Right ventricle myocardium superior (tissue), 1 donor: ENCODE results near the gene CCDC61. TPM values are rescaled to one million over a fixed set of nuclear protein-coding genes. Genes with fewer than 3 reads are reported as not detected.

Experiments used
- ATAC-seq: fragments of 200-7000 bp; cut with Tn5 transposase; one replicate; pipeline ENCODE4 v1.9.1; 2020; ENCODE audit warnings: mild to moderate bottlenecking; ENCODE audit not compliant: poor library complexity
- DNase-seq: peaks from one replicate; pipeline ENCODE4 v3.0.0-alpha.2; 2020
- intact Hi-C: fragments of 100-400 bp; cut with DNase I; formaldehyde crosslinking; loops from one replicate; pipeline ENCODE4 v1.11.2; 2022
- total RNA-seq: library from RNA; stranded (reverse); fragmentation: NEBNext Ultra II Directional; extraction: Animal tissue kit (Norgen Biotek cat#: 25700); gene quantifications from one replicate; pipeline ENCODE4 v1.2.1, GENCODE V29; 2021
- donor health status: DM: no; HTN: yes; CAD: no; lungs with severe emphysema.

CCDC61 gene
- total RNA-seq, 1 donor from 2014 or later = 6.8 TPM

GRCh38 chr19:45972081-45972946 is 23.0 kb upstream of the CCDC61 start:
- peak; percentile 48 for ATAC-seq
- intact Hi-C loops = no loop called here
- no peak for DNase-seq

GRCh38 chr19:45972947-45973540 is 22.2 kb upstream of the CCDC61 start:
- DNase-seq (no peak), ATAC-seq (no peak)
- intact Hi-C loops = no loop called here

- ATAC-seq = peak; percentile 46
- peak; percentile 86 for DNase-seq
- intact Hi-C loops = no loop called here
Measured at GRCh38 chr19:45973553-45974338, 21.5 kb upstream of the CCDC61 start, which contains the start of gene NOVA2. Gene NOVA2 (minus strand): TSS chr19:45973865. CDS start chr19:45973351, 514 bp downstream.

- no peak for DNase-seq
- intact Hi-C loops = no loop called here
- ATAC-seq = no peak
Measured at GRCh38 chr19:45975306-45976070, 19.8 kb upstream of the CCDC61 start.

GRCh38 chr19:45976178-45976577 is 19.1 kb upstream of the CCDC61 start:
- no peak for DNase-seq
- intact Hi-C loops = no loop called here
- no peak for ATAC-seq

GRCh38 chr19:45978156-45978555 is 17.1 kb upstream of the CCDC61 start:
- intact Hi-C loops = no loop called here
- ATAC-seq = no peak

GRCh38 chr19:45981350-45981749 is 13.9 kb upstream of the CCDC61 start:
- DNase-seq (no peak), ATAC-seq (no peak)
- intact Hi-C loops = no loop called here

More at GRCh38 chr19:45978156-45978555, 17.1 kb upstream of the CCDC61 start:
- no peak for DNase-seq

- intact Hi-C loops = no loop called here
- ATAC-seq (no peak), DNase-seq (peak; percentile 20)
Measured at GRCh38 chr19:45985321-45985720, 9.9 kb upstream of the CCDC61 start.

- no peak for DNase-seq
- intact Hi-C loops = no loop called here
- ATAC-seq = no peak
Measured at GRCh38 chr19:45990113-45990728, 5.0 kb upstream of the CCDC61 start.

- ATAC-seq = peak; percentile 6
- intact Hi-C loops = no loop called here
- DNase-seq = no peak
Measured at GRCh38 chr19:45994456-45994997, 740 bp upstream of the CCDC61 start.

- DNase-seq (peak; percentile 1), ATAC-seq (no peak)
- intact Hi-C loops = loop anchor here (5.0 kb wide), 1 partner anchor 94 kb away; the partner anchor contains the start of gene MYPOP
Measured at GRCh38 chr19:45995715-45996385, 583 bp downstream of the CCDC61 start.

GRCh38 chr19:45996933-45997332 is 1.7 kb downstream of the CCDC61 start:
- ATAC-seq (no peak), DNase-seq (no peak)
- intact Hi-C loops = loop anchor here (5.0 kb wide), 1 partner anchor 95 kb away; the partner anchor contains the start of gene MYPOP

GRCh38 chr19:45998834-45999233 is 3.6 kb downstream of the CCDC61 start:
- DNase-seq (no peak), ATAC-seq (no peak)
- intact Hi-C loops = loop anchor here (5.0 kb wide), 1 partner anchor 97 kb away; the partner anchor contains the start of gene MYPOP

- intact Hi-C loops = loop anchor here (5.0 kb wide), 1 partner anchor 97 kb away; the partner anchor contains the start of gene MYPOP
- ATAC-seq = no peak
- peak; percentile 57 for DNase-seq
Measured at GRCh38 chr19:45999653-46000121, 4.4 kb downstream of the CCDC61 start.

- ATAC-seq (peak; percentile 63), DNase-seq (no peak)
- intact Hi-C loops = no loop called here
Measured at GRCh38 chr19:46000491-46001246, 5.4 kb downstream of the CCDC61 start.

- intact Hi-C loops = no loop called here
- DNase-seq (no peak), ATAC-seq (no peak)
Measured at GRCh38 chr19:46002678-46003275, 7.5 kb downstream of the CCDC61 start.
